AG09309 (cell line): ENCODE measurements around the gene CYP1B1.

ENCODE experiments used
- DNase-seq: peaks from one replicate; pipeline ENCODE4 v3.0.0-alpha.2; 2010; ENCODE audit warnings: low read depth
- H3K4me3 ChIP-seq: 2 replicates; pipeline ENCODE4 v1.5.1; 2011; ENCODE audit warnings: mild to moderate bottlenecking, low read depth, low read length, moderate library complexity; ENCODE audit not compliant: control insufficient read depth
- CTCF ChIP-seq: IDR thresholded peaks from 2 replicates; pipeline ENCODE4 v1.5.1; 2011; ENCODE audit warnings: mild to moderate bottlenecking, low read depth, low read length, inconsistent platforms; ENCODE audit not compliant: insufficient read depth, control insufficient read depth; ENCODE audit errors: missing control alignments

The CYP1B1 gene

GRCh38 chr2:38108907-38109731 lies 33.2 kb upstream of the CYP1B1 start:
- DNase-seq, result no peak
- TF ChIP-seq CTCF, result no peak
- H3K4me3 ChIP-seq, result no peak overlapping the region

DNA sequence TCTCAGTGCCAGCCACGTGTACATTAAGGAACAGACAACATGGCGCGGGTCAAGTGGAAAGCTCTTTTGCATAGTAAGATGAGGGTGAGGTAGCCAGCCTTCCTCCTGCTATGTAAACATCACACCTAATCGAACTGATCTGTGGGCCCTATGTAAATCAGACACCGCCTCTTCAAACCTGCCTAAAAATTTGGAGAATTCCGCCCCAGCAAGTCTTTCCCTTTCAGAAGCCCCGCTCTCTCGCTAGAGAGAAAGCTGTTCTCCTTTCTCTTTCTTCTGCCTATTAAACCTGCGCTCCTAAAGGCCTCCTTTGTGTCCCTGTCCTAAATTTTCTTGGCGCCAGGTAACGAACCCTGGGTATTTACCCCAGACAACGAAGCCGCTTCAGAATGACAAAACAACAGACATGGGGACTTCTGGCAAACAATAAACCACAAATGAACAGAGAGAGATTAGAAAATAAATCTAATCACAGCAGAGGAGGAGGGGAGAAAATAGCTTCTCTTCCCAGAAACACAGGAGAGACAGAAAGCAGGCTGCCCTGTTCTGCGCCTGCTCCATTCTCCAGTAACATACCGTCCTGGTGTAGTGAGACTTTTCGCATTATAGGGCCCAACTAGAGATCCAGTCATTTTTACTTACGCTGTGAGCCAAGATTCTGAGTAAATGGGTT lies 31.9 kb upstream of the CYP1B1 start:
- H3K4me3 ChIP-seq, result no peak overlapping the region
- no peak for TF ChIP-seq CTCF
- DNase-seq, result no peak

DNA sequence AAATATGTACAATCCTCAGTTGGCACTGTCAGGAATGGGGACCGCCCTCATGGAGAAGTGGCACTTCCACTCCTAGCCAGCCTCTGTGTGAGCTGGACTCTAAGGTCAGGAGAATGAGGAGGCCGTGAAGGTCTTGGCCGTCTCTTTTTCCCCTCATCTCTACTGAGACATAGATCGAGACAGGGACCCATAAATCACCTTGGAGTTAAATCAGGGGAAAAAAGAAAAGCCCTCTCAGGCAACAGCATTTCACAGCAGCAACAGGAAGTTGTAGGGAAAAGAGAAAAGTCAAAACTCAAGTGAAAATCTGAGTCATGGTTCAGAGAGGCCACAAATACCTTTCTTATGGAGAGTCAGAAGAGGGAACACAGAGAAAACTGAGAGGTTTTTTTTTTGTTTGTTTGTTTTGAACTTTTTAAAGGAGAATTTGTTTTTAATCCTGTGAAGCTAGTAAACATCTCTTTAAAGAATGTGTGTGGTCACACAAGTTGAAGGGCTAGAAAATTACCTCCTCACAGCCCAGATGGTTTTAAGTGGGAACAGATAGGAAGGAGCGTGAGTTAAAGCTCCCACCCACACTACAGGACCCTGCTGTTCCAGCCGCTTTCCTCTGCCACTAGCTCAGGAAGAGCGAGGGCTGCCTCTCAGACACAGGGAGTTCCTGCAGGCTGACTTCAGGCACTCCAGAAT lies 30.6 kb upstream of the CYP1B1 start:
- no peak overlapping the region for H3K4me3 ChIP-seq
- TF ChIP-seq CTCF, result no peak
- no peak for DNase-seq

GRCh38 chr2:38105922-38106321 lies 30.0 kb upstream of the CYP1B1 start:
- no peak for TF ChIP-seq CTCF
- no peak for DNase-seq
- H3K4me3 ChIP-seq, result no peak overlapping the region

DNA sequence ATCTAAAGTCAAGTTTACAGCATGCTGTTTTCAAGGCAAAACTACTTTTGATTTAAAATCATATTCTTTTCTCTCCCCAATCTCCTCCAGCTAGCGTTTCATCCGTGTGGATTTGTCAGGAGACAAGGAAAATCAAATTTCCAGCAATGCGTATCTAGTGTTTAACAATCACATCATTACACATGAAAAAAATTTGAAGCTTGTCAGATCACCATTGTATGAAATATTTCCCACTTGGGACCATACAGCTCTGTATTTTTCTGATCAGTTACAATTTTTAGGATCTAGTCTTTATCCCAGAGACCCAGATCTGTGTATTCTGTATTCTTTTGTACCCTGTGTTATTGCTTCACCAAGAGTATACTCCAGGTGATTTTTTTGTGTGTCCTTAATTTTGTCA lies 28.6 kb upstream of the CYP1B1 start:
- H3K4me3 ChIP-seq, result no peak overlapping the region
- DNase-seq, result no peak
- TF ChIP-seq CTCF, result no peak

- DNase-seq, result no peak
- TF ChIP-seq CTCF, result no peak
- H3K4me3 ChIP-seq, result no peak overlapping the region
Observed at GRCh38 chr2:38100328-38100727, 24.4 kb upstream of the CYP1B1 start.
